Epithelial cell of esophagus (primary cell): ENCODE data around the gene TMOD1.

Source experiments
- DNase-seq: peaks from one replicate; pipeline ENCODE4 v3.0.0; 2010; ENCODE audit warnings: low read depth
- H3K4me3 ChIP-seq: 2 replicates; pipeline ENCODE4 v1.5.1; 2011; ENCODE audit warnings: mild to moderate bottlenecking, low read length, control low read depth
- TF ChIP-seq, protein P1 (sequence below): IDR thresholded peaks from 2 replicates; pipeline ENCODE4 v1.5.1; 2011; ENCODE audit warnings: low read depth, mild to moderate bottlenecking, low read length, control low read depth, inconsistent platforms; ENCODE audit not compliant: insufficient read depth; ENCODE audit errors: missing control alignments

The TMOD1 gene

DNA sequence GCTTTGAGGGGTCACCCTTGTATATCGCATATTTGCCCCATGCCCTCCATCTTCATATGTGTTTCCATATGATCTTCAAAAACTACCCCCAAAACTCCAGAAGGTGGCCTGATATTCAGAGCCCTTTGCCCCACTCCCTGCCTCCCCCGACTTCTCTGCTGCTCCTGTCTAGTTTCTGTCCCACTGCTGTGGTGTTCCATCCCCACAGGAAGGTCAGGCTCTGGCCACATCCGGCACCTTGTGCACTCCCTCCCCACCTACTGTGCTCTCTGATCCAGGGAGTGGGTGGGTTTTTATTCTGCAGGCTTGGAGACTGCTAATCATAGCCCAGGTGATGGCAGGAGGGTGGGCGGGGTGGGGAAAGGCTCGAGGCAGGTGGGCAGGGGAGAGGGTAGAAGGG, 52.4 kb downstream of the TMOD1 start:
- no peak for DNase-seq
- TF ChIP-seq, protein P1, sequence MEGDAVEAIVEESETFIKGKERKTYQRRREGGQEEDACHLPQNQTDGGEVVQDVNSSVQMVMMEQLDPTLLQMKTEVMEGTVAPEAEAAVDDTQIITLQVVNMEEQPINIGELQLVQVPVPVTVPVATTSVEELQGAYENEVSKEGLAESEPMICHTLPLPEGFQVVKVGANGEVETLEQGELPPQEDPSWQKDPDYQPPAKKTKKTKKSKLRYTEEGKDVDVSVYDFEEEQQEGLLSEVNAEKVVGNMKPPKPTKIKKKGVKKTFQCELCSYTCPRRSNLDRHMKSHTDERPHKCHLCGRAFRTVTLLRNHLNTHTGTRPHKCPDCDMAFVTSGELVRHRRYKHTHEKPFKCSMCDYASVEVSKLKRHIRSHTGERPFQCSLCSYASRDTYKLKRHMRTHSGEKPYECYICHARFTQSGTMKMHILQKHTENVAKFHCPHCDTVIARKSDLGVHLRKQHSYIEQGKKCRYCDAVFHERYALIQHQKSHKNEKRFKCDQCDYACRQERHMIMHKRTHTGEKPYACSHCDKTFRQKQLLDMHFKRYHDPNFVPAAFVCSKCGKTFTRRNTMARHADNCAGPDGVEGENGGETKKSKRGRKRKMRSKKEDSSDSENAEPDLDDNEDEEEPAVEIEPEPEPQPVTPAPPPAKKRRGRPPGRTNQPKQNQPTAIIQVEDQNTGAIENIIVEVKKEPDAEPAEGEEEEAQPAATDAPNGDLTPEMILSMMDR: no peak
- H3K4me3 ChIP-seq: no peak overlapping the region

GRCh38 chr9:97554566-97555075, 53.2 kb downstream of the TMOD1 start:
- no peak overlapping the region for H3K4me3 ChIP-seq
- DNase-seq: no peak
- TF ChIP-seq, protein P1: no peak

DNA sequence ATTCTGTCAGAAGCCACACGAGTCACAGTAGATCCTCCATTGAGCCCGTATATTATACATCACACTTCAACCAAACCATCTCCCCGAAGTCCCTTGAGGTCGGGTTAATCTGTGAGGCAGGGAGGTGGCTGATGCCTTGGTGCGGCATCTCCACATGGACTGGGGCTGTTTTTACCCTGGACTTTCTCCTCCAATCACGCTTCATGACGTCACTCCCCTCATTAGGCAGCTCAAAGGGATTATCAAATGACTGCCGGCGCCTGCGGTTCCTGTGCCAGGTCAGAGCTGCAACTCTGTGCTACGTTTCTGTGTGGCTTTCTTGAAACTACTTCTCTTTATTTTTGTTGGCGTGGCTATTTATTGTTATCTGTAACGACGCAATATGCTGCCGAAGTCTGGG, 53.7 kb downstream of the TMOD1 start:
- H3K4me3 ChIP-seq: no peak overlapping the region
- TF ChIP-seq, protein P1: no peak
- DNase-seq: no peak

DNA sequence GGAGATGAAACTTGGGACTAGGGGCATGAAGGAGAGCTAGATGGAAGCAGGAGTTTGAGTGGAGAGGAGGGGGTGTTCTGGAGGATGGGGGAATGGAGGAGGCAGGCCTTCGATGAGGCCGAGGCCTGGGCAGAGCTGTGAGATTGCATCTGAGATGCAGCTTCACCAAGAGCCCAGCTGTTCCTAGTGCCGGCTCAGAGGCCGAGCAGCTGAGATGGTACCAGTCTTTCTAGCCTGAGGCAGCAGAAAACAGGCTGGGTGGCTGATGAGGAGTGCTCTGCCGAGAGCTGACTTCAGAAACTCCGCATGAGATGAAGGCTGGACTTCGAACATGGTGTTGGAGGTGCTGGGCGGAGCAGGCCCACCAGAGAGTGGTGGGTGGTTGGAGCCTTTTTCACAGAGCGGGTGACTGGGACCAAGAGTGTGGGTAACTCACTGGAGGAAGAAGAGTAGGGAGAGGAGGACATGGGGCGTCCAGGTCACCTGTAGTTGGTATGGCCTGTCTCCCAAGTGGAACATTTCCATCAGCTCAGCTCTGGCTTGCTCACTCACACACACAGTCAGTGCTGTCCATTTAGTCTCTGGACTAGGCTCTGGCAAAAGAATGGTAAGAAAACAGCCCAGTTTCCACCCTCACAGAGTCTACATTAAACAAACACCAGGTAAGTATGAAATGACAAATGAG, 54.7 kb downstream of the TMOD1 start:
- TF ChIP-seq, protein P1: no peak
- DNase-seq: no peak

DNA sequence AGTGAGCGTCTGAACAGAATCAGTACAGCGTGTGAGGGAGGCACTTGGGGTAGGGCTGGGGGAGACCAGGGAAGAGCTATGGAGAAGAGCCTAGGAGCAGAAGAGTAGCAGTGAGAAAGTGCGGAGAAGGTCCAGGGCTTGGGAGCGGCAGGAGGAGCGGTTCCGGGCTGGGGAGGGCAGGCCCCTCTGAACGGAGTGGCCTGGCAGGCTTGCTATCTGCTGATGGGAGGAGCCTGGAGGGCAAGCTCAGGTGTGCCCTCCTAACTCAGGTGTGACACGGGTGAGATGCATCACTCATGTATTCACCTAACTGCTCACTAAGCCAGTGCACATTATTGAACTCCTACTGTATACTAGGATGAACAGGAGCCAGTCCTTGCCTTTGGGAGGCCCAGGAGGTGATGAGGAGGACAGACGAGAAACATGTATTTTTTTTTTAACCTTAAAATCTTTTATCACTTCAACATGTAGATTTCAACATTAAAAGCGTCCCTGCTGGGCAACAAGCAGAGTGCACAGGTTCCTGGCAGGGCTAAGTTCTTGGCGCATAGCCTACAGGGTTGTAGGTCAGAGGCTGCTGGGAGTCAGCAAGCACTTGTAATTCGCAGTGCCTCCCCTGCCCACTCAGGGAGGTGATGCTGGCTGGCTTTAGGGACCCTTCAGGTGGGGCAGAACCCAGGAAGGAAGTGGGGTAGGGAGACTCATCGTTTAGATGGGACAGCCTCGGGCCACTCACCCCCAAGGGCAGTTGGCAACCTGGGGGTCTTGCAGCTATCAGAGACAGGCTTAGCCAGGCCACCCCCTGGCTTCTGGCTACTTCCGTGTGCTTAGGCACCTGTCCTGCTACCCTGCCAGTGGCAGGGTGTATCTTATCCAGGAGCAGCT, 55.5 kb downstream of the TMOD1 start:
- TF ChIP-seq, protein P1: no peak
- no peak for DNase-seq
- H3K4me3 ChIP-seq: no peak overlapping the region

More for the DNA sequence above, 54.7 kb downstream of the TMOD1 start:
- H3K4me3 ChIP-seq: no peak overlapping the region

DNA sequence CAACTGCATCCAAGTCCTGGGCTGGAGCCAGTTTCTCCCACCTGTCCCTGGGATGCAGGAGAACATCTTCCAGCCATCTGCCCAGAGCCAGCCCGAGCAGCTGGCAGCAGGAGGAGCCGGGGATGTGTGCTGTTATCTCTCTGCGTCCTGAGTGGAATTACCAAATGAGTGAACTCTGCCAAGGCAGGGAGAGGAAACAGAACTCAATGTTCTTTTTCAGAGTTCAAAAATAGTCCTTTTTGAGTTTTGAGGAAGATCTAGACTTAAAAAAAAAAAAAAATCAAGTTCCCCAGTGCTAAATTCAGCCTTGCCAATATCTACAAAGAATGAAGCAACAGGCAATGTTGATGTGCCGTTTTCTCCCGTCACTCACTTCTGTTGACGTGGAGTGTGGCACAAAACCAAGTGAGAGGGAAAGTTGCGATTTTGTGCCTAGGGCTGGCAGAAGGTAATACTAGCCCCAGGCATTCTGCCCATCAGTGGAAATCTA, 56.2 kb downstream of the TMOD1 start:
- H3K4me3 ChIP-seq: no peak overlapping the region
- DNase-seq: no peak
- TF ChIP-seq, protein P1: no peak
